ENCODE measurements around the gene PUM2.

The PUM2 gene

GRCh38 chr2:20300656-20301055, 50.0 kb downstream of the PUM2 start:
- Histone ChIP-seq H3K4me3 (ENCODE audit: insufficient read depth, low read depth, low read length, poor library complexity, severe bottlenecking) (no peak overlapping the region), H3K27ac (ENCODE audit: insufficient read depth, low read length, poor library complexity, severe bottlenecking) (no peak overlapping the region), H3K9me3 (ENCODE audit: control insufficient read depth, low read length) (no peaks in the 10 kb centered on the region), H3K27me3 (replicated peaks; ENCODE audit: control insufficient read depth, insufficient read depth, low read length, poor library complexity, severe bottlenecking) (no peaks in the 10 kb centered on the region), H3K36me3 (ENCODE audit: control insufficient read depth, insufficient read depth, low read length) (peaks cover 34% of the 10 kb centered on the region), H3K4me1 (ENCODE audit: control insufficient read depth, insufficient read depth, low read length, poor library complexity, severe bottlenecking) (no peaks in the 10 kb centered on the region)
- no peak for DNase-seq

GRCh38 chr2:20299113-20299512, 51.5 kb downstream of the PUM2 start:
- Histone ChIP-seq H3K4me1 (ENCODE audit: control insufficient read depth, insufficient read depth, low read length, poor library complexity, severe bottlenecking) (no peaks in the 10 kb centered on the region), H3K36me3 (ENCODE audit: control insufficient read depth, insufficient read depth, low read length) (peaks cover 35% of the 10 kb centered on the region), H3K27ac (ENCODE audit: insufficient read depth, low read length, poor library complexity, severe bottlenecking) (no peak overlapping the region), H3K4me3 (ENCODE audit: insufficient read depth, low read depth, low read length, poor library complexity, severe bottlenecking) (no peak overlapping the region), H3K27me3 (replicated peaks; ENCODE audit: control insufficient read depth, insufficient read depth, low read length, poor library complexity, severe bottlenecking) (no peaks in the 10 kb centered on the region), H3K9me3 (ENCODE audit: control insufficient read depth, low read length) (no peaks in the 10 kb centered on the region)
- DNase-seq: no peak

GRCh38 chr2:20294231-20294630, 56.4 kb downstream of the PUM2 start:
- H3K36me3 ChIP-seq (ENCODE audit: control insufficient read depth, insufficient read depth, low read length): peaks cover 44% of the 10 kb centered on the region
- no peaks in the 10 kb centered on the region for H3K9me3 ChIP-seq (ENCODE audit: control insufficient read depth, low read length)
- H3K27ac ChIP-seq (ENCODE audit: insufficient read depth, low read length, poor library complexity, severe bottlenecking): no peak overlapping the region
- H3K27me3 ChIP-seq (replicated peaks; ENCODE audit: control insufficient read depth, insufficient read depth, low read length, poor library complexity, severe bottlenecking): no peaks in the 10 kb centered on the region
- no peak overlapping the region for H3K4me3 ChIP-seq (ENCODE audit: insufficient read depth, low read depth, low read length, poor library complexity, severe bottlenecking)
- H3K4me1 ChIP-seq (ENCODE audit: control insufficient read depth, insufficient read depth, low read length, poor library complexity, severe bottlenecking): no peaks in the 10 kb centered on the region
- no peak for DNase-seq

DNA sequence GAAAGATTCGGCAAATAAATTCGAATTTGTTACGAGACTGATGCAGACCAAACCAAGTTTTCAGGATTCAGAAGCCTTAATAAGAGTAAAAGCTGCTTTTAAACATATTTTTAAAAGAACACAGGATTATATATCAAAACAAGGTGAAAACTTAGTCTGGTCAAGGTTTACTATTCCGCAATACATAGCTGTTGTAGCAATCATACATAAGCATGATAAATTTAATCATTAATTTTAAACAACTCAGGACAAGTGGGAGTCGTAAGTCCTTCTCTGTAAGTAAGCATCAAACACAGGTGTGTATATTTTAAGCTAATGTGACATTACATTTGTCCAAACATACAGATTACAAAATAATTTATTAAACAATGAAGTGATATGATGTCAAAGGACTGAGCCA, 57.7 kb downstream of the PUM2 start:
- Histone ChIP-seq H3K27ac (ENCODE audit: insufficient read depth, low read length, poor library complexity, severe bottlenecking) (no peak overlapping the region), H3K9me3 (ENCODE audit: control insufficient read depth, low read length) (no peaks in the 10 kb centered on the region), H3K36me3 (ENCODE audit: control insufficient read depth, insufficient read depth, low read length) (peaks cover 49% of the 10 kb centered on the region), H3K4me3 (ENCODE audit: insufficient read depth, low read depth, low read length, poor library complexity, severe bottlenecking) (no peak overlapping the region), H3K4me1 (ENCODE audit: control insufficient read depth, insufficient read depth, low read length, poor library complexity, severe bottlenecking) (no peaks in the 10 kb centered on the region), H3K27me3 (replicated peaks; ENCODE audit: control insufficient read depth, insufficient read depth, low read length, poor library complexity, severe bottlenecking) (no peaks in the 10 kb centered on the region)
- DNase-seq: no peak

DNA sequence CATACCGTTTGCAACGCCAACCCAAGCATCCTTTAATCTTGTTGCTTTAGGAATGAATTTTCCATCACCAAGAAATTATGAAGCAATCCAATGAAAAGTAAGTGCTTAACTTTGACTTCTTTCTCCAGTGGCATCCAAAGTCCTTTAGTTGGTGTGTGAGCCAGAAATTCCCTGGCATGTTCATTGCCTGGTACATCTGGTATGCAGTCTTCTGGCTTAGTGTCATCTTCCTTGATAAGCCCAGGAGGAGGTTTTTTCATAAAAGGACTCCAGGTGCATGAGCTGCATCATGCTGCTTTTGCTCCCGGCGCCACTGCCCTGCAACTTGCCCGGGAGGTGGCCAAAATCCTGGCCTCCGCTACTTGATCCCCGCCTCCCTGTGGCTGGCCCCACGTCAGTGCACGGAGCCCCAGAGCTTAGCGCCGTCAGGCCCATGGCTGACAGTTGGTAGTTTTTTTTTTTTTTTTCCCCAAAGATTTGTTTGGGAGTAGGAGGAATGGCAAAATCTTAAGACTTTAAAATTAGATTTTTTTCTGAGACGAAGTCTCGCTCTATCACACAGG, 58.7 kb downstream of the PUM2 start:
- Histone ChIP-seq H3K27me3 (replicated peaks; ENCODE audit: control insufficient read depth, insufficient read depth, low read length, poor library complexity, severe bottlenecking) (no peaks in the 10 kb centered on the region), H3K9me3 (ENCODE audit: control insufficient read depth, low read length) (no peaks in the 10 kb centered on the region), H3K36me3 (ENCODE audit: control insufficient read depth, insufficient read depth, low read length) (peaks cover 46% of the 10 kb centered on the region), H3K4me3 (ENCODE audit: insufficient read depth, low read depth, low read length, poor library complexity, severe bottlenecking) (no peak overlapping the region), H3K27ac (ENCODE audit: insufficient read depth, low read length, poor library complexity, severe bottlenecking) (no peak overlapping the region), H3K4me1 (ENCODE audit: control insufficient read depth, insufficient read depth, low read length, poor library complexity, severe bottlenecking) (no peaks in the 10 kb centered on the region)
- DNase-seq: no peak

GRCh38 chr2:20291106-20291564, 59.5 kb downstream of the PUM2 start:
- Histone ChIP-seq H3K36me3 (ENCODE audit: control insufficient read depth, insufficient read depth, low read length) (peaks cover 41% of the 10 kb centered on the region), H3K4me1 (ENCODE audit: control insufficient read depth, insufficient read depth, low read length, poor library complexity, severe bottlenecking) (no peaks in the 10 kb centered on the region), H3K27ac (ENCODE audit: insufficient read depth, low read length, poor library complexity, severe bottlenecking) (no peak overlapping the region), H3K27me3 (replicated peaks; ENCODE audit: control insufficient read depth, insufficient read depth, low read length, poor library complexity, severe bottlenecking) (no peaks in the 10 kb centered on the region), H3K4me3 (ENCODE audit: insufficient read depth, low read depth, low read length, poor library complexity, severe bottlenecking) (no peak overlapping the region), H3K9me3 (ENCODE audit: control insufficient read depth, low read length) (no peaks in the 10 kb centered on the region)
- no peak for DNase-seq

- H3K4me1 ChIP-seq (ENCODE audit: control insufficient read depth, insufficient read depth, low read length, poor library complexity, severe bottlenecking): no peaks in the 10 kb centered on the region
- no peaks in the 10 kb centered on the region for H3K27me3 ChIP-seq (replicated peaks; ENCODE audit: control insufficient read depth, insufficient read depth, low read length, poor library complexity, severe bottlenecking)
- H3K9me3 ChIP-seq (ENCODE audit: control insufficient read depth, low read length): no peaks in the 10 kb centered on the region
- no peak overlapping the region for H3K27ac ChIP-seq (ENCODE audit: insufficient read depth, low read length, poor library complexity, severe bottlenecking)
- no peak for DNase-seq
- no peak overlapping the region for H3K4me3 ChIP-seq (ENCODE audit: insufficient read depth, low read depth, low read length, poor library complexity, severe bottlenecking)
- H3K36me3 ChIP-seq (ENCODE audit: control insufficient read depth, insufficient read depth, low read length): peaks cover 35% of the 10 kb centered on the region
Measured at GRCh38 chr2:20288642-20289340, 61.9 kb downstream of the PUM2 start.

- peaks cover 34% of the 10 kb centered on the region for H3K36me3 ChIP-seq (ENCODE audit: control insufficient read depth, insufficient read depth, low read length)
Measured at GRCh38 chr2:20282916-20283592, 67.6 kb downstream of the PUM2 start.

GRCh38 chr2:20281876-20282275, 68.8 kb downstream of the PUM2 start:
- Histone ChIP-seq H3K9me3 (ENCODE audit: control insufficient read depth, low read length) (no peaks in the 10 kb centered on the region), H3K4me3 (ENCODE audit: insufficient read depth, low read depth, low read length, poor library complexity, severe bottlenecking) (no peak overlapping the region), H3K36me3 (ENCODE audit: control insufficient read depth, insufficient read depth, low read length) (peaks cover 29% of the 10 kb centered on the region), H3K27me3 (replicated peaks; ENCODE audit: control insufficient read depth, insufficient read depth, low read length, poor library complexity, severe bottlenecking) (no peaks in the 10 kb centered on the region), H3K27ac (ENCODE audit: insufficient read depth, low read length, poor library complexity, severe bottlenecking) (no peak overlapping the region), H3K4me1 (ENCODE audit: control insufficient read depth, insufficient read depth, low read length, poor library complexity, severe bottlenecking) (no peaks in the 10 kb centered on the region)
- DNase-seq: no peak

More at GRCh38 chr2:20282916-20283592, 67.6 kb downstream of the PUM2 start:
- Histone ChIP-seq H3K27ac (ENCODE audit: insufficient read depth, low read length, poor library complexity, severe bottlenecking) (no peak overlapping the region), H3K4me1 (ENCODE audit: control insufficient read depth, insufficient read depth, low read length, poor library complexity, severe bottlenecking) (no peaks in the 10 kb centered on the region), H3K27me3 (replicated peaks; ENCODE audit: control insufficient read depth, insufficient read depth, low read length, poor library complexity, severe bottlenecking) (no peaks in the 10 kb centered on the region), H3K4me3 (ENCODE audit: insufficient read depth, low read depth, low read length, poor library complexity, severe bottlenecking) (no peak overlapping the region), H3K9me3 (ENCODE audit: control insufficient read depth, low read length) (no peaks in the 10 kb centered on the region)
- no peak for DNase-seq

DNA sequence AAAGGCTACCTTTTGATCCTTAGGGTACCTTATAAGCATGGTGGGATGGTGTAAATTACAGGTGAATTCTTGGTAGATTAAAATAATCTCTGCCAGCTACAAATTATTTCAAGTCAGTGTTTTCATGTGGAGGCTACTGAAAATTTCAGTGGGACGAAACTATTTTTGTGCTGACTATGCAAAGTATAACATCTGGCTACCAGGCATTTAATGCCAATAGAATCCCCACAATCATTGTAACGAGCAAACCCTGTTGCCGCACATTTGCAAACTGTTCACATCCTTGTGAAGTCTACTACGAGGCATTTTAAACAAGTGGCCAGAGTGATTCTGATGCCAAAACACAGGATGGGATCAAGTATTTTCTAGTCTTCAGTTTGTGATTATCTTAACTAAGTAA, 77.6 kb downstream of the PUM2 start:
- Histone ChIP-seq H3K9me3 (ENCODE audit: control insufficient read depth, low read length) (no peaks in the 10 kb centered on the region), H3K27ac (ENCODE audit: insufficient read depth, low read length, poor library complexity, severe bottlenecking) (no peak overlapping the region), H3K36me3 (ENCODE audit: control insufficient read depth, insufficient read depth, low read length) (peaks cover 21% of the 10 kb centered on the region), H3K27me3 (replicated peaks; ENCODE audit: control insufficient read depth, insufficient read depth, low read length, poor library complexity, severe bottlenecking) (no peaks in the 10 kb centered on the region), H3K4me3 (ENCODE audit: insufficient read depth, low read depth, low read length, poor library complexity, severe bottlenecking) (no peak overlapping the region), H3K4me1 (ENCODE audit: control insufficient read depth, insufficient read depth, low read length, poor library complexity, severe bottlenecking) (no peaks in the 10 kb centered on the region)
- no peak for DNase-seq
